ENCODE data around the gene PTPRD. TPM values are rescaled to one million over a fixed set of nuclear protein-coding genes. Genes with fewer than 3 reads are reported as not detected.
"Not testable (repeated sequence)": the region's sequence is repeated elsewhere in the genome, so short reads cannot be mapped to it uniquely, and the experiment has no call there.

PTPRD gene
- polyA plus RNA-seq, 4 donors: 99.8 to 230 (median 118) TPM

- no peak for DNase-seq (ENCODE audit: low read depth in 4 of 4, low spot score in 3 of 4)
Measured at GRCh38 chr9:8962084-8962483, 1650.7 kb downstream of the PTPRD start.

GRCh38 chr9:8961186-8961851, 1651.5 kb downstream of the PTPRD start:
- no peak for DNase-seq (ENCODE audit: low read depth in 4 of 4, low spot score in 3 of 4)

- DNase-seq (ENCODE audit: low read depth in 4 of 4, low spot score in 3 of 4): no peak
Measured at GRCh38 chr9:8960254-8960653, 1652.5 kb downstream of the PTPRD start.

GRCh38 chr9:8958358-8958757, 1654.4 kb downstream of the PTPRD start:
- DNase-seq (ENCODE audit: low read depth in 4 of 4, low spot score in 3 of 4): no peak

- DNase-seq (ENCODE audit: low read depth in 4 of 4, low spot score in 3 of 4): no peak
Measured at GRCh38 chr9:8955315-8955714, 1657.5 kb downstream of the PTPRD start.

- DNase-seq (ENCODE audit: low read depth in 4 of 4, low spot score in 3 of 4): no peak
Measured at GRCh38 chr9:8946461-8946860, 1666.3 kb downstream of the PTPRD start.

- no peak for DNase-seq (ENCODE audit: low read depth in 4 of 4, low spot score in 3 of 4)
Measured at GRCh38 chr9:8943392-8943791, 1669.4 kb downstream of the PTPRD start.

- DNase-seq (ENCODE audit: low read depth in 4 of 4, low spot score in 3 of 4): no peak
Measured at GRCh38 chr9:8940650-8941049, 1672.2 kb downstream of the PTPRD start.

- no peak for DNase-seq (ENCODE audit: low read depth in 4 of 4, low spot score in 3 of 4)
Measured at GRCh38 chr9:8926461-8926860, 1686.3 kb downstream of the PTPRD start.

- DNase-seq (ENCODE audit: low read depth in 4 of 4, low spot score in 3 of 4): no peak
Measured at GRCh38 chr9:8924562-8924961, 1688.2 kb downstream of the PTPRD start.

GRCh38 chr9:8920478-8921183, 1692.2 kb downstream of the PTPRD start:
- DNase-seq (ENCODE audit: low read depth in 4 of 4, low spot score in 3 of 4): not testable (repeated sequence)

- DNase-seq (ENCODE audit: low read depth in 4 of 4, low spot score in 3 of 4): no peak
Measured at GRCh38 chr9:8917956-8918739, 1694.7 kb downstream of the PTPRD start.

- no peak for DNase-seq (ENCODE audit: low read depth in 4 of 4, low spot score in 3 of 4)
Measured at GRCh38 chr9:8916771-8917170, 1696.0 kb downstream of the PTPRD start.

- DNase-seq (ENCODE audit: low read depth in 4 of 4, low spot score in 3 of 4): no peak
Measured at GRCh38 chr9:8907868-8908267, 1704.9 kb downstream of the PTPRD start.

- DNase-seq (ENCODE audit: low read depth in 4 of 4, low spot score in 3 of 4): no peak
Measured at GRCh38 chr9:8905731-8906130, 1707.1 kb downstream of the PTPRD start.

- DNase-seq (ENCODE audit: low read depth in 4 of 4, low spot score in 3 of 4): no peak
Measured at GRCh38 chr9:8904771-8905515, 1707.9 kb downstream of the PTPRD start.

GRCh38 chr9:8903077-8903476, 1709.7 kb downstream of the PTPRD start:
- no peak for DNase-seq (ENCODE audit: low read depth in 4 of 4, low spot score in 3 of 4)

GRCh38 chr9:8901146-8901545, 1711.7 kb downstream of the PTPRD start:
- DNase-seq (ENCODE audit: low read depth in 4 of 4, low spot score in 3 of 4): no peak

GRCh38 chr9:8899511-8899910, 1713.3 kb downstream of the PTPRD start:
- no peak for DNase-seq (ENCODE audit: low read depth in 4 of 4, low spot score in 3 of 4)

GRCh38 chr9:8895861-8896224, 1717.0 kb downstream of the PTPRD start:
- DNase-seq (ENCODE audit: low read depth in 4 of 4, low spot score in 3 of 4): peak in 3 of 4 donors; percentile 29 to 45 (median 39)

All from left renal pelvis (tissue), 4 donors.